ENCODE data around the gene DCAF5. TPM values are rescaled to one million over a fixed set of nuclear protein-coding genes. Genes with fewer than 3 reads are reported as not detected.

The DCAF5 gene
- polyA plus RNA-seq, 3 donors: 22.2 to 55.1 (median 30.6) TPM

DNA sequence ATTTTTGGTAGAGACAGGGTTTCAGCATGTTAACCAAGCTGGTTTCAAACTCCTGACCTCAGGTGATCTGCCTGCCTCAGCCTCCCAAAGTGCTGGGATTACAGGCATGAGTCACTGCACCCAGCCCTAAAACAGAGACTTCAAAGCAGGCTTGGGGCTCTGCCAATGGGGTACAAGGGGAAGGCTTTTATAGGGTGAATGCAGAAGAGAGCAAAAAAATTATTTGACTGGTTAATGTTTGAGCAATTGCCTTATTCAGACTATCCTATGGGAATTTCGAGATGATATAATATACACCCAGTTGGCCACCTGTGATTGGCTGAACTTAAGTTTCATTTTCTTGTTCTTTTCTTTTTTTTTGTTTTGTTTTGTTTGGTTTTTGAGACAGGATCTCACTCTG is 142.3 kb downstream of the DCAF5 start:
- DNase-seq: peak in 1 of 3 donors; percentile 30
- H3K4me3 Mint-ChIP-seq: no peak overlapping the region
- no peaks in the 10 kb centered on the region for H3K36me3 Mint-ChIP-seq
- H3K4me2 ChIP-seq (replicated peaks; ENCODE audit: extremely low read depth, low read length, poor library complexity, severe bottlenecking): no peak overlapping the region
- no peak overlapping the region for H3K9ac ChIP-seq (ENCODE audit: insufficient read depth, low read length, poor library complexity, severe bottlenecking)
- no peak overlapping the region for H3K27ac Mint-ChIP-seq
- intact Hi-C loops (cut with micrococcal nuclease): loop anchor here in 1 of 2 donors (10.0 kb wide), 1 partner anchor 74 kb away; no protein-coding TSS in a partner anchor
- no peaks in the 10 kb centered on the region for H3K79me2 ChIP-seq (ENCODE audit: insufficient read depth, low read length)
- peaks cover 0 to 1% (median 0%) of the 10 kb centered on the region in 3 donors for H3K27me3 Mint-ChIP-seq (ENCODE audit: low read depth in 3 of 3)
- peaks cover 45% of the 10 kb centered on the region for H3K4me1 Mint-ChIP-seq
- H3K4me3 ChIP-seq (replicated peaks in 1 of 3; ENCODE audit: low read depth in 2 of 3, low read length in 3 of 3): no peak overlapping the region
- TF ChIP-seq, protein P1, sequence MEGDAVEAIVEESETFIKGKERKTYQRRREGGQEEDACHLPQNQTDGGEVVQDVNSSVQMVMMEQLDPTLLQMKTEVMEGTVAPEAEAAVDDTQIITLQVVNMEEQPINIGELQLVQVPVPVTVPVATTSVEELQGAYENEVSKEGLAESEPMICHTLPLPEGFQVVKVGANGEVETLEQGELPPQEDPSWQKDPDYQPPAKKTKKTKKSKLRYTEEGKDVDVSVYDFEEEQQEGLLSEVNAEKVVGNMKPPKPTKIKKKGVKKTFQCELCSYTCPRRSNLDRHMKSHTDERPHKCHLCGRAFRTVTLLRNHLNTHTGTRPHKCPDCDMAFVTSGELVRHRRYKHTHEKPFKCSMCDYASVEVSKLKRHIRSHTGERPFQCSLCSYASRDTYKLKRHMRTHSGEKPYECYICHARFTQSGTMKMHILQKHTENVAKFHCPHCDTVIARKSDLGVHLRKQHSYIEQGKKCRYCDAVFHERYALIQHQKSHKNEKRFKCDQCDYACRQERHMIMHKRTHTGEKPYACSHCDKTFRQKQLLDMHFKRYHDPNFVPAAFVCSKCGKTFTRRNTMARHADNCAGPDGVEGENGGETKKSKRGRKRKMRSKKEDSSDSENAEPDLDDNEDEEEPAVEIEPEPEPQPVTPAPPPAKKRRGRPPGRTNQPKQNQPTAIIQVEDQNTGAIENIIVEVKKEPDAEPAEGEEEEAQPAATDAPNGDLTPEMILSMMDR (IDR thresholded peaks at IDR 0.05): no peak
- H3K27me3 ChIP-seq (ENCODE audit: control insufficient read depth in 2 of 2, insufficient read depth in 2 of 2, low read length in 2 of 2): no peaks in the 10 kb centered on the region
- WGBS (ENCODE audit: insufficient coverage): no CpG with 5 or more reads among the region's 1 CpG
- H4K20me1 ChIP-seq (ENCODE audit: insufficient read depth, low read length): no peaks in the 10 kb centered on the region
- no peak overlapping the region for H2AFZ ChIP-seq (ENCODE audit: insufficient read depth, low read depth, low read length, poor library complexity, severe bottlenecking)
- H3K9me3 Mint-ChIP-seq: peaks cover 0 to 2% (median 0%) of the 10 kb centered on the region in 7 donors
- H3K36me3 ChIP-seq (replicated peaks in 1 of 2; ENCODE audit: control insufficient read depth in 1 of 2, insufficient read depth in 2 of 2, low read length in 2 of 2): no peaks in the 10 kb centered on the region
- H3K9me3 ChIP-seq (replicated peaks in 1 of 2; ENCODE audit: control insufficient read depth in 1 of 2, insufficient read depth in 1 of 2, low read length in 2 of 2): no peaks in the 10 kb centered on the region
- peaks cover 39 to 49% of the 10 kb centered on the region in 2 donors for H3K4me1 ChIP-seq (ENCODE audit: control insufficient read depth in 1 of 2, insufficient read depth in 2 of 2, low read length in 2 of 2)
- no peak overlapping the region for H3K27ac ChIP-seq (ENCODE audit: low read depth in 1 of 2, low read length in 2 of 2)

DNA sequence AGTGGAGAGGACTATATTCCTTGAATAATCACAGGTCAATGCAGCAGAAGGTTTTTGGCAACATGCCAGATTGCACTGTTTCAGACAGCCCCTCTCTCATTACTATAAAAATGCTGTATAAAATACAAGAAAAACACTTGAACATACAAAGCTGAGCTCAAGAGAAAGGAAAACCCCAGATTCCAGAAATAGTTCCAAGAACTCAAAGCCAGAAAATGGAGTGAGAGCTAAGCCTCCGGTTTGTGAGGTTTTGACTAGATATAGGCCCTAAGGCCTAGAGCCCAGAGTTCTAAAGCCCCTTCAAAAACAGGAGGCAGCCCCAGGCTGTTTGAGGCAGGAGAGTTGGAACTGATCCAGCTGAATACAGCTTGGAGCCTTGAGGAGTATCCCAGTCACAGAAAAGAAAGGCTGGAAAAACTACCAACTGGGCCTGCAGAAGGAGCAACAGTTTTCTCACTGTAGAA is 144.5 kb downstream of the DCAF5 start:
- H3K27me3 ChIP-seq (ENCODE audit: control insufficient read depth in 2 of 2, insufficient read depth in 2 of 2, low read length in 2 of 2): no peaks in the 10 kb centered on the region
- no CpG with 5 or more reads among the region's 1 CpG for WGBS (ENCODE audit: insufficient coverage)
- H3K27ac Mint-ChIP-seq: no peak overlapping the region
- peaks cover 0 to 2% (median 0%) of the 10 kb centered on the region in 7 donors for H3K9me3 Mint-ChIP-seq
- H3K9me3 ChIP-seq (replicated peaks in 1 of 2; ENCODE audit: control insufficient read depth in 1 of 2, insufficient read depth in 1 of 2, low read length in 2 of 2): no peaks in the 10 kb centered on the region
- no peak overlapping the region for H3K27ac ChIP-seq (ENCODE audit: low read depth in 1 of 2, low read length in 2 of 2)
- DNase-seq: no peak
- H3K27me3 Mint-ChIP-seq (ENCODE audit: low read depth in 3 of 3): peaks cover 1% of the 10 kb centered on the region in 3 donors
- H3K36me3 ChIP-seq (replicated peaks in 1 of 2; ENCODE audit: control insufficient read depth in 1 of 2, insufficient read depth in 2 of 2, low read length in 2 of 2): no peaks in the 10 kb centered on the region
- no peaks in the 10 kb centered on the region for H3K79me2 ChIP-seq (ENCODE audit: insufficient read depth, low read length)
- H3K4me3 ChIP-seq (replicated peaks in 1 of 3; ENCODE audit: low read depth in 2 of 3, low read length in 3 of 3): no peak overlapping the region
- intact Hi-C loops (cut with micrococcal nuclease): no loop called here
- H4K20me1 ChIP-seq (ENCODE audit: insufficient read depth, low read length): no peaks in the 10 kb centered on the region
- TF ChIP-seq, protein P1 (IDR thresholded peaks at IDR 0.05): no peak
- peaks cover 22 to 30% of the 10 kb centered on the region in 2 donors for H3K4me1 ChIP-seq (ENCODE audit: control insufficient read depth in 1 of 2, insufficient read depth in 2 of 2, low read length in 2 of 2)
- H3K4me3 Mint-ChIP-seq: no peak overlapping the region
- peaks cover 29% of the 10 kb centered on the region for H3K4me1 Mint-ChIP-seq
- peak overlapping the region; percentile 23 for H2AFZ ChIP-seq (ENCODE audit: insufficient read depth, low read depth, low read length, poor library complexity, severe bottlenecking)
- H3K4me2 ChIP-seq (replicated peaks; ENCODE audit: extremely low read depth, low read length, poor library complexity, severe bottlenecking): no peak overlapping the region
- no peaks in the 10 kb centered on the region for H3K36me3 Mint-ChIP-seq
- H3K9ac ChIP-seq (ENCODE audit: insufficient read depth, low read length, poor library complexity, severe bottlenecking): no peak overlapping the region

Data from CD14-positive monocyte (primary cell).